HG02623 (cell line): ENCODE results near the gene CTNNAL1.
A peak's percentile ranks its signal among the peaks of the same experiment; 100 is the strongest.
"Not testable (repeated sequence)": the region's sequence is repeated elsewhere in the genome, so short reads cannot be mapped to it uniquely, and the experiment has no call there.

Experiments used
- ATAC-seq: cut with Tn5 transposase; IDR thresholded peaks from one replicate; pipeline ENCODE4 v1.9.1; 2021; ENCODE audit warnings: moderate library complexity; ENCODE audit not compliant: unreplicated experiment

CTNNAL1 gene

GRCh38 chr9:108997112-108997511 lies 16.2 kb downstream of the CTNNAL1 start:
- ATAC-seq: no peak

DNA sequence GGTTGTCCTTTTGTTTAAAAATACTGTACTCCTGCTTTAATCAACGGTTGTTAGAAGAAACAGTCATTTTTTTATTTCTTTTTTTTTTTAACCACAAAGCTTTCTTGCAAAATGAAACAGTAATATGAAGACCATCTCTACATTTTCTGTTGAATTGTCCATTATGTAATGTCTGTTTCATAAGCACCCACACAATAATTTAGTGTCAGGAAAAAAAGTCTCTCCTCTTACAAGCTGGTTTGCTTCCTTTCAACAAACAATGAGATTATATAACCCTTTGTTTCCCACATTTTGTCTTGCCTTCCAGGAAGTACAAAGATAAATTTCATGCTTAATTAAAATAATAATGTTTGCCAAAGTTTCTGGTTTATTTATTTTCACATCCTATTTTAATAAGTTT lies 16.7 kb downstream of the CTNNAL1 start:
- ATAC-seq: no peak

- ATAC-seq: peak; percentile 92
Observed at GRCh38 chr9:108994695-108995094, 18.6 kb downstream of the CTNNAL1 start.

DNA sequence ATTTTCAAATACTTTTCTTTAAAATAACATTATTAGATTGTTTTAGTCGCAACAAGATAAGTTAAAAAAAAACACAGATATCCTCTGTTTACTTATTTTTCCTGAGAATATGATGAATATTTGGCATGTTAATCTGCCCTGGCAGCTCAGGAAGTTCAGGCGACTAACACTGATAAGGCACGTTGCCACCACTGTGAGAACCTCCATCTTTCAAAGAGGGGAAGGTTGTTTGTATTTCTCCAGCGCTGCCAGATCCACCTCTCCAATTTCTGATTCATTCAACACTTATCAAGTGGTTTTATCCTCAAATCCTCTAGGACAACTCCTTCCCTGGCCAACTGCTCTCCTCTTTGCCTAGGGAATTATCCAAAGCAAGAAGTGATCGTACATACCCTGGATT lies 21.8 kb downstream of the CTNNAL1 start:
- ATAC-seq: no peak

DNA sequence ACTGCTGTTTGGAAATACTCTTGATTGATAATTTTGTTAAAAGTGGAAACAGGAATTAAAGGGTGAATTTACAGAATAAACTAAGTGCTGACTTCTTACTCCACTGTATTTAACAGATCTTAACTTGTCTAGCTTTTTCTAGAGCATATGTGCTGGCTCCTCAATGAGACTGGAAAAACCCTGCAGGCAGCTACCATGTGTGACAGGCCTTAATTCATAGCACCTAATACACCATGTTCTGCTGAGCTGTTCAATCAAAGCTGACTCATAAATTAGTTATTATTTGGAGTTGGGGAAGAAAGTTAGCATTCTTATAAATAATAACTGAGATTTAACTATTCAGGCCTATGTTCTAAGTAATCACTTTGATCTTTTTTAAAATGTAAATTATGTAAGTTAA lies 29.4 kb downstream of the CTNNAL1 start:
- no peak for ATAC-seq

GRCh38 chr9:108980893-108981292 lies 32.4 kb downstream of the CTNNAL1 start:
- ATAC-seq: no peak

- ATAC-seq: no peak
Observed at GRCh38 chr9:108978205-108978604, 35.1 kb downstream of the CTNNAL1 start.

- ATAC-seq: no peak
Observed at GRCh38 chr9:108973895-108974294, 39.4 kb downstream of the CTNNAL1 start.

GRCh38 chr9:108972626-108973209 lies 40.6 kb downstream of the CTNNAL1 start:
- no peak for ATAC-seq

DNA sequence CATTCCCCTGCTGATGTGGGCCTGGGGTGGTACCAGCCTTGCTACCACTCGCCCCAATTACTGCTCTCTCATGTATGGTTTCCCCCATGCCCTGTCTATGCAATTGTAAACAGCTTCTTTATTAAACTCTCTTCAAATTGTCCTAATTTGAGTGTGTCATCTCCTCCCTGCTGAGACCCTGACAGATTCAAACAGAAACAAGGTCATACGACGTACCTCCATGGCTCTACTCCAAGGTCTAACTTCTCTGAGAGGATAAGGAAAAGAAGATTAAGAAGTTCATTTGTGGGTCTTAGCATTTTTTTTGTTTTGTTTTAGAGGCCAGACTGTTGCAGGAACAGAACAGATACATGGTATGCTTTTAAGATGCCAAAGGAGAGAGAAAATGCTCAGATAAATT lies 41.1 kb downstream of the CTNNAL1 start:
- ATAC-seq: no peak

DNA sequence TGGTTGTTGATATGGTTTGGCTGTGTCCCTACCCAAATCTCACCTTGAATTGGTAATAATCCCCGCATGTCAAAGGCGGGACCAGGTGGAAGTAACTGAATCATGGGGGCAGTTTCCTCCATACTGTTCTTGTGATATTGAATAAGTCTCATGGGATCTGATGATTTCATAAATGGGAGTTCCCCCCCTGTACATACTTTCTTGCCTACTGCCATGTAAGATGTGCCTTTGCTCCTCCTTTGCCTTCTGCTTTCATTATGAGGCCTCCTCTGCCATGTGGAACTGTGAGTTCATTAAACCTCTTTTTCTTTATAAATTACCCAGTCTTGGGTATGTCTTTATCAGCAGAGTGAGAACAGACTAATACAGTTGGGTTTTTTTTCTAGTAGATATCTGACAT lies 41.9 kb downstream of the CTNNAL1 start:
- ATAC-seq: not testable (repeated sequence)

DNA sequence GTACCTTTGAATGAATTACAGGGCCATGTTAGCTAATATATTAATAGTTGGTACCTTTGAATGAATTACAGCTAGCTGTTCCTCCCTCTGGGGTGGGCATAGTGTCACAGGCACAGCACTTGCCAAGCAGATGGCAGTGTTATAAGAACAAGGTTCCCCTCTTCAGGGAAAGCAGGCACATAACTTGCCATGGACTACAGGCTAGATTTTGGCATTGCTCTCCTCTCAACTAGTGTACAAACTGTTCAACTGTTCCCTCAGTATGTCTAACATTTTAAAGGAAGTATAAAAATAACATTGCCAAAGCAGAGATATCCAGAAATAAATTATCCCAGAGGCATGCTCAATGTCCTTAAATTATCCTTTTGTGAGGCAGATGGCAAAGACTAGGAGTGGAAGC lies 45.4 kb downstream of the CTNNAL1 start:
- no peak for ATAC-seq

DNA sequence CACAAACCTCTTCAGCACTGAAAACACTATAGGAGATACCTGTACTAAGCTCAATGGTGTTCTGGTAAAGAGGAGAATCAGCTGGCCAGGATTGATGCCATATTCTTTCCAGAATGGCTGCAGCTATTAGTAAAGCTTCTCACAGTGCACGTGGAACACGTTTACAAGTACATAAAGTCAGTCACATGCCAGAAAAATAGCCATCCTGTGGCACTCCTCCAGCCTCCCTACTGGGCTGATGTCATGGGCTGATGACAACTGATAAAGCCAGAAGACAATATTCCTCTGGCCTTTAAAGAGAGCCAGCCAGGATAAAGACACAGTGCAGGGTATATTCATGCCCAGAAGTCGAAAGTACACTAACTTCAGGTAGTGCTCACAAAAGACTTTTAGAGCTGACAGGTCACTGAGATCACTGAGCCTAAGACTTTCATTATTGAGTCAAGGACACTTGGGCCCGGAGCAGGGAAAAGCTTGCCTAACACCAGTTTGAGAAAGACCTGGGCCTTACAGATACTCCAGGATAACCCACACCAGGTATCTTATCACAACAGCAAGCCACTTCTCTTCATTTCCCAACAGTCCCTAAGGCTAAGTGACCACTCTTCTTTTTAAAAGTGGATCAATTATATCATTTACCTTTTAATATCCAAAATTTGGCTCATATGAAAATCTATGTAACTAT lies 49.7 kb downstream of the CTNNAL1 start:
- ATAC-seq: no peak

DNA sequence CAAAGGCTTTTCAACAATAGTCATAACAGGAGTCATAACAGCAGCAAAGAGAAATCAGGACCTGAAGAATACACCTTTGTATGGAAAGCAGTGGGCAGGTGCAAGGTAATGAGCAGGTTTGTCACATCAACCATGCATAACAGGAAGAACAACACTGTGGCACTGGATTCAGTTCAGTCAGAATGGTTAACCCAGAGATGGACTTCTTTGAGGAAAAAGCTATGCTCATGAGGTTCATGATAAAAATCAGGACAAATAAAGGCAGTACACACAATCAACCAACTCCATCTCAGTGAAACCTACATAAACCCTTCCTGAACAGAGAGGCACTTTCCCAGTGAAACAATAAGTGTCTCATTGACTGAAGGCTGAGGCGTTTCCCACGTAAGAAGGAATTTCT lies 52.1 kb downstream of the CTNNAL1 start:
- no peak for ATAC-seq

DNA sequence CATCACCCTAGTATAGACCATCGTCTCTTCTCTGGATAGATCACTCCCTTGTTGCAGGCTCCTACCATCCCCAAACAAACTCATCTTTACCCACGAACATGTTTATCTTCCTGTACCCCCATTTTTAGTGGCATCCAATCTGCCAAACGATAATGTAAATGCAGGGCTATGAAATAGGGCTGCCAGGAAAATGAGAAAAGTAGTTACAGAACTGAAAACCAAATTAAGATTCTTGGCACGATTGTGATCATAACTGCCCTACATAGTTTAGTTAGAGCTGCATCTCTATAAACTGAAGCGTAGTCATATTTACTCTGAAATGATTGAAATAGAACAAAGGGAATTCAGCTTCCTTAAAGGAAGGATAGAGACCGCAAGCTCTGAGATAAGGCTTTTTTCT lies 53.0 kb downstream of the CTNNAL1 start:
- ATAC-seq: no peak

DNA sequence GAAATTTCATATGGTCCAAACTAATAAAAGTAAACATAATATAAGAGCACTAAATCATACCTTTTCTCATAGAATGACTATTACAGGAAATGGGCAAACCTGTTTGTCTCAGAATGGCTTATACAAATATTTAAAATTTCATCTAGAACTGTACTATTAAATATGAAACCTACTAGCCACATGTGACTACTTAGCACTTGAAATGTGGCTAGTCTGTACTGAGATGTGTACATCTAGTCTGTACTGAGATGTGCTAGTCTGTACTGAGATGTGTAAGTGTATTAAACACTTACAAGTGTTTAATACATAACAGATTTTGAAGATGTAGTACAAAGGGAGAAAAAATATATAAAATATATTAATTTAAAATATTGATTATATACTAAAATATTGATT lies 56.7 kb downstream of the CTNNAL1 start:
- no peak for ATAC-seq

- no peak for ATAC-seq
Observed at GRCh38 chr9:108956022-108956630, 57.2 kb downstream of the CTNNAL1 start.

DNA sequence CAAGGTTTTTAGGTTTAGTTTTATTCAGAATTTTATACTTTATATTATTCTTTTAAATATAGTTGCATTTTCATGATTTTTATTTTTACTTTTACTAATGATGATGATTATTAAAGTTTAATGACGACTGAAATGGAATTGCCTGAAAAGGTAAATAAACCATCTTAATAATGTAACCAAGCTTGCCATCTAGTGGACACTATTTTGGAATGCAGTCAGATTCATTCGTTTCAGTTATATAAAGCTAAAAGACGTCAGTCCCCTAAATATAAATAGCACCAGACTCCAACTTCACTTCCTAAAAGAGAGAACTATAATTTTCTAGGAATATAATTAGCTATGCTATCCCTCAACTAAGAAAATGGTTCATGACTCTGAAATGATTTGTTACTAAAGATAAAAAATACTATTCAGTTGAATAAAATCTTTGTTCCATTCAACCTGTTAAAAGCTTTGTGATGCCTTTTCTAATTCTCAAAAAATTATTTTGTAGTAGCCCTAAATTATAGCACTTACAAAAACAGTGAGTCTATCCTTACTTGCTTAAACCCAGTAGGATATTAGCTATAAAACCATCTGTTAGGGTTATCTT lies 59.2 kb downstream of the CTNNAL1 start:
- ATAC-seq: no peak

- no peak for ATAC-seq
Observed at GRCh38 chr9:108951578-108951977, 61.7 kb downstream of the CTNNAL1 start.

DNA sequence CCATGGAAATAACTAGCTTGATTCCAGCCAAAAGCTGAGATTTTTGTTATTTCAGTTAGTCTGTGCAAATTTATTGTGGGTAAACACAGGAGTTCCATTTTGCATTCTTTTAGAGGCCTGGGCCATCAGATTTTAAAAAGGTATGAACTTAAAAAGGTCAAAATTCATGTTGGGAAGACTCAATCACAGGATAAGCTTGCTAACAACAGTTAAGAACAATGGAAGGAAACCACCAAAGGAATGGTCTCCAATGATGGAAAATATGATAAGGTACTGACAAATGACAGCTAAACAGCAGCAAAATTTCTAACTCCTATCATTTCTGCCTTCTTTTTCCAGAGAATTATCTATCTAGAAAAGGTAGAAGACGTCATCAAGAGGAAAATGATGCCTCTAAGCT lies 63.1 kb downstream of the CTNNAL1 start:
- ATAC-seq: no peak

DNA sequence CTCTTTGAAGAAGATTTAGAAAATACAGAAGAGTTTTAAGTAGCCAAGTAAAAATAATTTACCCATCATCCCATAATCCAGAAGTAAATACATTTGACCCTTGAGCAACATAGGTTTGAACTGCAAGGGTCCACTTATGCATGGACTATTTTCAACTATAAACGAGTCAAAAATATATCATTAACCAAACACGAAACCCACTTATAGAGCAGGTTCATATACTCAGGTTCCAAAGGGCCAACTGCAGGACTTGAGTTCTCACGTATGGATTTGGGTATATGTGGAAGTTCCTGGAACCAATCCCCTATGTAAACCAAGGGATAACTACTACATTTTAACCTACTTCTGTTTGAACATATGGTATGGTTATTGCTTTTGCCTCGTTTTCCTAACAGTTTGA lies 73.3 kb downstream of the CTNNAL1 start:
- ATAC-seq: no peak
